NCI-H2171 treated with DMSO at 0.1 percent for 48 hours (cell line): ENCODE results near the gene HBEGF.
"Not testable (repeated sequence)": the region's sequence is repeated elsewhere in the genome, so short reads cannot be mapped to it uniquely, and the experiment has no call there.

ENCODE experiments used
- DNase-seq: peaks from one replicate; lab custom pipeline; 2025; lab: John Stamatoyannopoulos, UW

Gene HBEGF

GRCh38 chr5:140360681-140361479 is 14.5 kb upstream of the HBEGF start:
- no peak for DNase-seq

DNA sequence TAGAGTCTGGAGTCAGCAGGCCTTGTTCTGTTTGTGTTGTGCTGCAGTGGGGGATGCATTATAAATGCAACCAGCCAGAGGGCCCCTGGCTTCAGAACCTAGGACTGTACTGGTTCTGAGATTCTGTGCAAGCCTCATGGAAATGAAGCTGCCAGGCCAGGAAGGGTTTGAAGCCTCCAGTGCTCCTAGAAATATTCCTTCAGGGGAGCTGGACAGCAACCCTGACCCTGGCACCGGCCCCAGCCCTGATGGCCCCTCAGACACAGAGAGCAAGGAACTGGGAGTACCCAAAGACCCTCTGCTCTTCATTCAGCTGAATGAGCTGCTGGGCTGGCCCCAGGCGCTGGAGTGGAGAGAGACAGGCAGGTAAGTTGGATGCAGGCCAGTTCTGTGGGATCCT is 13.7 kb upstream of the HBEGF start, which contains the start of gene SLC4A9:
Gene SLC4A9 (plus strand): TSS at position 94 of the 400 bp plus-strand sequence. CDS start 43 bp downstream, at position 137.
- DNase-seq, result no peak

DNA sequence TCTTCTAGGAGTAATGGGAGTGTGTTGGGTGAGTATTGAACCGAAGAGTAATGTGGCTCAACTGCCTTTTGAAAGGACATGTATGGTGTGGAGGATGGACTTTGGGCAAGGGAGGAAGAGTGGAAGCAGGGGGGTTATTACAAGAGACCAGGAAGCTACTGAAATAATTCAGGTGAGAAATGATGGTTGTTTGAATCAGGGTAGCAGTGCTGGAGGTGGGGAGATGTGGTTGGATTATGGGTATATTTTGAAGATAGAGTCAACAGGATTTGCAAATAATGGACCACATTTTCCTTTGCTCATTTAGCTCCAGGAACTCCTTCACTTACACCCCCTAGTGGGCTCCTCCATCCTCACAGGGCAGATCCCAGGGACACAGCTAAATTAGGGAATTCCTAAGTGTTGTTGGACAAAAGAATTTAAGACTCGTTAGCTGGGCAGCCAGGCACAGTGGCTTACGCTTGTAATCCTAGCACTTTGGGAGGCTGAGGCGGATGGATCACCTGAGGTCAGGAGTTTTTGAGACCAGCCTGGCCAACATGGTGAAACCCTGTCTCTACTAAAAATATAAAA is 12.4 kb upstream of the HBEGF start:
- DNase-seq, result peak; percentile 1

- peak; percentile 74 for DNase-seq
These were observed 11.3 kb upstream of the HBEGF start for GRCh38 chr5:140357726-140358093.

DNA sequence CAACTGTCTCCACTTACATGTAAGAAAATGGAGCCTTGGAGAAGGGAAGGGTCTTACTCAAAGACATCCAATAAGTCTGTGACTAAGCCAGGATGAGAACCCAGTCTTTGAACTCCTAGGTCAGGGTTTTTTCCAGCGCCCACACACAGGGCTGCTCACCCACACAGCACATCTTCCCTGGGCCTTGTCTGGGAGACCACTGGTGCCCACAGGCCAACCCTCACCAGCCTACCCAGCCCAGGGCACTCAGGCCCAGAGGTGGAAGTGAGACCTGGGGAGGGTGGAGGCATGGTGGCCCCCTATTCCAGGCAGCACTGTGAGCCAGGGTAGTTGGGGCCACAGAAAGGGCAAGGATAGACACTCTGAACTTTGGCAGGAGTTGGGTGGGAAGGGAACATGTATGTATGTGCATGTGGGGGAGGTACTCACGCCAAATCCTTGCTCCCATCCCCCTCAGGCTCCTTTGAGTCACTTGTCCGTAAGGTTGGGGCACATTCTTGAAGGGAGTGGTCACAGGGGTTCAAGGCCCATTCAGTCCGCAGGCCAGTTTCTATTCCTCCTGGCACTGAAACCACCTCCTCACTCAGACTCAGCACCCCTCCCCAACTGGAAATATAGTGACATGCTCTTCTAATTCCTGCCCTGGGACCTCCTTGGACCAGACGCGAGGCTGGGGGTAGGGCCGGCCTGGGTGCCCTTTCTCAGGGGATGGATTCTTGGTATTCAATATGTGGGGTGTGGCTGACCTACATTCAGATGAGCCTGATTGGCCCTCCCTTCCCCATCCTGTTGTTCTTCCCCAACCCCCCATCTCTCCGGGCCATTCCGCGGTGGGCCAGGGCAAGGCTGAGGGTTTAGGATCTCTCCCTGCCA is 10.7 kb upstream of the HBEGF start:
- no peak for DNase-seq

DNA sequence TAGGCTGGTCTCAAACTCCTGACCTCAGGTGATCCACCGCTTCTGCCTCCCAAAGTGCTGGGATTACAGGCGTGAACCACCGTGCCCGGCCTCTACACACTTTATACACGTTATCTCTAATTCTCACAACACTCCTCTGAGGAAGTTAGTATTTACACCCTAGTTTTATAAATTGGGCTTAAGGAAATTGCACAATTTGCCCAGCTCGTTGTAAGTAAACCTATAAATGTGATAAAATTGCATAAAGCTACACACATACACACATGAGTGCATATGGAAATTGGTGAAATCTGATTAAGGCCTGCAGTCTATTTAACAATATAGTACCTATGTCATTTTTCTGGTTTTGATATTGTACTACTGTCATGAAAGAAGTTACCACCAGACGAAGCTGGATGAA is 9.1 kb upstream of the HBEGF start:
- no peak for DNase-seq

GRCh38 chr5:140351609-140352334 is 5.4 kb upstream of the HBEGF start:
- DNase-seq, result peak; percentile 19

DNA sequence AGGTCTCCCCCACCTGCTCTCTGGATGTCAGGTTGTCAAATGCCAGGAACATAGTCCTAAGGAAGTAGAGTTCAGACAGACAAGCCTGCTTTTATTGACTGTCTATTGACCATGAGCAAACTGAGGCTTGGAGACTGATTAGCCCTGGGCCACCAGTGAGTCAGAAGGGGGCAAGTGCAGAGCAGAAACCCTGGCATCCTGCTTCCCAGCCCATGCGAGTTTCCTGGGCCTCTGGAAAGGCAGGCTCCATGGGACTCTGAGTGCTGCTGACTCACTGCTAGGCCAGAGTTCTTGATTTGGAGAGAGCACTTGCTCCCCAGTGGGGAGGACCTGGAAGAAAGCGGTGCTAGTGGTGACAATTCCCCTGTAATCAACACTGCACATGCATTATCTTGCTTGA is 2.8 kb upstream of the HBEGF start:
- DNase-seq, result no peak

DNA sequence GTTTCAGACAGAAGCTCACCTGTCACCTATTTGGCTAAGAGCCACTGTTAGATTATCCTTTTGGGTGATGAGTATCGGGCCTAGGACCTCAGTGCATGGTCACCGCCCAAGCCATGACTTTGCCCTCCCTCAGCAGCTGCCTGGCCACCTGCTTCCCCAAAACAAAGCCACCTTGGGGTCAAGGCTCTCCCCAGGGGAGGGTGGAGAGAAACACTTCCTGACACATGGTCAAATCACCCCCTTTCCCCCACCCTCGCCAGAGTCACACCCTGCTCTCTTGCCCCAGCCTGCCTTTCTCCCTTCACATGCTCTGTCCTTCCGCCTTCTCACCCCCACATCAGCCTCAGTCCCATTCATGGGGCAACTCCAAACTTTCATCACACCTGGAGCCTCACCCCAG is 1.7 kb upstream of the HBEGF start:
- no peak for DNase-seq

DNA sequence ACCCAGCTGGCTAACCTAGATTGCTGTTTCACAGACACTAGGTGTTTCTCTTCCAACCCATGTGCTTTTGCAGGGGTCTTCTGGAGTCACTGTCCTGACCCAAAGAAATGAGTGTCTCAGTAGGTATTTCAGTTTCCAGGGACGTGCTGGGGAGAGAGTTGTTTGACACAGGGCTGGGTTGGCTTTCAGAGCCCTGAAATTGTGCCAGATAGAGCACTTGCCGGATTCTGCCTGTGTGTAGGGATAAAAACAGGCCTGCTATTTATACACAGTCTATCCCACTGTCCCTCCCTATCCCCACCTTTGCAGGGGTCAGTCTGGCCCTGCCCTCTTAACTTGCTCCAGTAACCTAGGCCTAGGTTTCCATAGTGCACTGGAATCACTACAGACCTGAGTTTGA is 957 bp upstream of the HBEGF start:
- DNase-seq, result no peak

DNA sequence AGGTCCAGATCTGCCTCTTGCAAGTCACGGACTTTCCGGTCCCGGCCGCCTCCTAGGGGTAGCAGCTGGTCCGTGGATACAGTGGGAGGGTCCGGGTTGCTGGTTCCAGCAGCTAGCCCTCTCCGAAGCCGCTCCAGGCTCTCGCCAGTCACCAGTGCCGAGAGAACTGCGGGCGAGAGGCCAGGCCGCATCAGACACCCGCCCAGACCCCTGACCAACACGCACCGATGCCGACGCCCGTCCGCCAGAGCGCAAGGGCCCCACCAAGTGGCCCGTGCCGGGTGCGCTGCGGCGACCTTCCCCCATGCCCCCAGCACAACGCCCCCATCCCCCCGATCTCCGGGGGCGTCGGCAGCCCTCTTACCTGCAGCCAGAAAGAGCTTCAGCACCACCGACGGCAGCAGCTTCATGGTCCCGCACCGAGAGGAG is 470 bp downstream of the HBEGF start:
- no peak for DNase-seq

GRCh38 chr5:140344683-140345423 is 1.6 kb downstream of the HBEGF start:
- no peak for DNase-seq

- not testable (repeated sequence) for DNase-seq
These were observed 2.6 kb downstream of the HBEGF start for GRCh38 chr5:140343849-140344248.

DNA sequence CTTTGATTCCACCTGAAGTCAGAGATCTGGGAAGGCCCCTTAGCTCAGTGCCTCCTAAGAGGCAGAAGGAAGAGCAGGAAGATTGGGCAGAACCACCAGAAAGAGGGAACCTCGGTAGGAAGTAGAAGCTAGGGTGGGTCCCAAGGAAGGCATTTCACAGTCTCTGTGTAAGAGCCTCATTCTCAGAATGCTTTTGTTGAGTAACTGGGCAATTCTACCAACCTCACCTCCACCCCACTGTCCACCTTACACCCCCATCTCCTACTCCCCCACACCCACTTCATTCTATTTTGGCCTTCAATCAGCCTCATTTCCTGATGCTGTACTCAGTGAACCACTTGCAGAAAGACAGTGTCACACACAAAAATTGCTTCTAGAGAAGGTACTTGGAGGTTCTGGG is 3.5 kb downstream of the HBEGF start:
- no peak for DNase-seq

- DNase-seq, result no peak
These were observed 4.1 kb downstream of the HBEGF start for GRCh38 chr5:140342287-140342686.

- DNase-seq, result no peak
These were observed 4.8 kb downstream of the HBEGF start for GRCh38 chr5:140341591-140341990.

GRCh38 chr5:140340605-140341121 is 5.7 kb downstream of the HBEGF start:
- DNase-seq, result no peak

DNA sequence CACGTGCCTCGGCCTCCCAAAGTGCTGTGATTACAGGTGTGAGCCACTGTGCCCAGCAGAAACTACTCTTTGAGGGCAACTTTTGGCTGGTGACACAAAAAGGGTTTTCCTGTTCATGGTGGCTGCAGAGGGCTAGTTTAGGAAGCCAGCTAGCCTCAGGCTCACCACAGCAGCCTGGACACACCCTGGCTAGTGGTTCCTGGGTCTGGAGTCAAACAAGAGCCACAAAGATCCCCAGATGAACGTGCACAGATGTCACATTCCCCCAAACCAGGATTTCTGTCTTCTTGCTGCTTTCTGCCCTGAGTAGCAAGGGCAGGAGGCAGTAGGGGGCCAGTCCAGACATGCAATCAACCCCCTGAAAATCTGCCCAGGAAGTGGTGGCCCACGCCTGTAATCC is 6.8 kb downstream of the HBEGF start:
- DNase-seq, result no peak

GRCh38 chr5:140338908-140339307 is 7.5 kb downstream of the HBEGF start:
- DNase-seq, result no peak

- DNase-seq, result no peak
These were observed 8.1 kb downstream of the HBEGF start for GRCh38 chr5:140338336-140338735.

- DNase-seq, result no peak
These were observed 8.5 kb downstream of the HBEGF start for GRCh38 chr5:140337880-140338279.
